Activated gamma-delta T cell treated with Interleukin-2 at 50 U/mL for 16 hours (primary cell): ENCODE data around the gene COX7A2.

ENCODE experiments used
- DNase-seq: peaks from one replicate; pipeline ENCODE4 v3.0.0-alpha.2; 2020

Gene COX7A2

GRCh38 chr6:75243333-75244062, at the start of gene COX7A2:
TSS of gene COX7A2 (minus strand) at chr6:75243801. CDS start at chr6:75243734, 67 bp downstream.
- peak; percentile 81 for DNase-seq

GRCh38 chr6:75292555-75292954, 49.0 kb upstream of the COX7A2 start:
- DNase-seq = no peak

GRCh38 chr6:75291744-75292143, 48.1 kb upstream of the COX7A2 start:
- DNase-seq = no peak

GRCh38 chr6:75291331-75291730, 47.7 kb upstream of the COX7A2 start:
- DNase-seq = no peak

- DNase-seq = no peak
Measured at GRCh38 chr6:75290136-75290945, 46.7 kb upstream of the COX7A2 start.

- DNase-seq = no peak
Measured at GRCh38 chr6:75288023-75288422, 44.4 kb upstream of the COX7A2 start.

GRCh38 chr6:75287424-75287823, 43.8 kb upstream of the COX7A2 start:
- DNase-seq = no peak

GRCh38 chr6:75286955-75287354, 43.4 kb upstream of the COX7A2 start:
- DNase-seq = no peak

GRCh38 chr6:75285283-75285639, 41.7 kb upstream of the COX7A2 start:
- DNase-seq = no peak

GRCh38 chr6:75284632-75285282, 41.2 kb upstream of the COX7A2 start, which contains the start of gene TMEM30A:
TSS of gene TMEM30A (minus strand) at chr6:75284792. CDS start at chr6:75284638, 154 bp downstream.
- peak; percentile 95 for DNase-seq

- DNase-seq = peak; percentile 6
Measured at GRCh38 chr6:75283907-75284631, 40.5 kb upstream of the COX7A2 start.

- no peak for DNase-seq
Measured at GRCh38 chr6:75282706-75283105, 39.1 kb upstream of the COX7A2 start.

- DNase-seq = no peak
Measured at GRCh38 chr6:75281653-75282052, 38.1 kb upstream of the COX7A2 start.

GRCh38 chr6:75280131-75280855, 36.7 kb upstream of the COX7A2 start:
- no peak for DNase-seq

GRCh38 chr6:75279418-75279817, 35.8 kb upstream of the COX7A2 start:
- DNase-seq = no peak

- no peak for DNase-seq
Measured at GRCh38 chr6:75278474-75279077, 35.0 kb upstream of the COX7A2 start.

GRCh38 chr6:75275067-75275466, 31.5 kb upstream of the COX7A2 start:
- DNase-seq = no peak

- no peak for DNase-seq
Measured at GRCh38 chr6:75273009-75273408, 29.4 kb upstream of the COX7A2 start.

GRCh38 chr6:75272145-75272840, 28.7 kb upstream of the COX7A2 start:
- DNase-seq = no peak

GRCh38 chr6:75268988-75269354, 25.4 kb upstream of the COX7A2 start:
- DNase-seq = no peak
